Caco-2 (cell line): Measurements from ENCODE around the gene TICAM1. TPM values are rescaled to one million over a fixed set of nuclear protein-coding genes. Genes with fewer than 3 reads are reported as not detected.
"Not testable (repeated sequence)": the region's sequence is repeated elsewhere in the genome, so short reads cannot be mapped to it uniquely, and the experiment has no call there.

ENCODE experiments used
- BruUV-seq: library from RNA; stranded (reverse); fragments of 400-500 nt; replicated peaks from 2 replicates; lab custom pipeline; 2021; lab: Mats Ljungman, UMichigan
- CTCF ChIA-PET: fragments of 300-600 bp; sonication (Branson Sonifier 250); formaldehyde crosslinking; loops from one replicate; lab custom pipeline; 2022; ENCODE audit warnings: antibody characterized with exemption; lab: Charles Lee
- POLR2A ChIA-PET: fragments of 300-600 bp; sonication (Branson Sonifier 250); formaldehyde crosslinking; loops from one replicate; lab custom pipeline; 2022; ENCODE audit warnings: antibody characterized with exemption; lab: Charles Lee
- DNase-seq, 2 experiments: peaks; one replicate each; pipeline versions ENCODE4 v3.0.0 to v3.0.0-alpha.2; 2020 to 2022
- H3K27me3 ChIP-seq: replicated peaks from 2 replicates; pipeline ENCODE4 v1.6.0; 2011; ENCODE audit warnings: low read length; ENCODE audit not compliant: control insufficient read depth, insufficient read depth
- H3K36me3 ChIP-seq: 2 replicates; pipeline ENCODE4 v1.5.1; 2011; ENCODE audit warnings: low read length; ENCODE audit not compliant: control insufficient read depth, insufficient read depth
- H3K4me1 ChIP-seq: fragments of 250-450 bp; sonication (Bioruptor Pico); 2 replicates; pipeline ENCODE4 v1.5.1; 2020; ENCODE audit warnings: mild to moderate bottlenecking
- H3K4me3 ChIP-seq: 2 replicates; pipeline ENCODE4 v1.5.1; 2011; ENCODE audit warnings: low read depth, mild to moderate bottlenecking, control low read depth, low read length
- H3K9me3 ChIP-seq: fragments of 250-450 bp; sonication (Bioruptor Pico); 2 replicates; pipeline ENCODE4 v1.5.1; 2020; ENCODE audit warnings: mild to moderate bottlenecking, moderate library complexity
- H3K27ac Mint-ChIP-seq: one replicate; pipeline ENCODE4 v1.8.0; 2022; ENCODE audit warnings: mixed read lengths; ENCODE audit not compliant: unreplicated experiment
- H3K27me3 Mint-ChIP-seq: one replicate; pipeline ENCODE4 v1.8.0; 2022; ENCODE audit warnings: mixed read lengths; ENCODE audit not compliant: insufficient read depth, unreplicated experiment
- H3K36me3 Mint-ChIP-seq: one replicate; pipeline ENCODE4 v1.8.0; 2022; ENCODE audit warnings: mild to moderate bottlenecking, mixed read lengths; ENCODE audit not compliant: insufficient read depth, unreplicated experiment
- H3K4me1 Mint-ChIP-seq: one replicate; pipeline ENCODE4 v1.8.0; 2022; ENCODE audit warnings: low read depth, mixed read lengths; ENCODE audit not compliant: unreplicated experiment
- H3K4me3 Mint-ChIP-seq: one replicate; pipeline ENCODE4 v1.8.0; 2022; ENCODE audit warnings: mild to moderate bottlenecking, moderate library complexity, mixed read lengths; ENCODE audit not compliant: unreplicated experiment
- H3K9me3 Mint-ChIP-seq: one replicate; pipeline ENCODE4 v1.8.0; 2022; ENCODE audit warnings: mixed read lengths; ENCODE audit not compliant: unreplicated experiment
- CTCF ChIP-seq, 2 experiments: fragments of 200-600 bp in 1 of 2; IDR thresholded peaks; 1 replicate in 1 of 2; 2 replicates in 1 of 2; pipeline versions ENCODE4 v1.5.1 to v1.8.0; 2011 to 2022; ENCODE audit warnings: antibody characterized with exemption in 1 of 2, control low read depth in 1 of 2, inconsistent platforms in 1 of 2, low read depth in 1 of 2, low read length in 1 of 2, mild to moderate bottlenecking in 1 of 2, moderate library complexity in 1 of 2; ENCODE audit not compliant: insufficient read depth in 1 of 2, severe bottlenecking in 1 of 2, unreplicated experiment in 1 of 2
- intact Hi-C: fragments of 100-400 bp; cut with micrococcal nuclease; formaldehyde crosslinking; loops from one replicate; pipeline ENCODE4 v1.10.0; 2022; ENCODE audit not compliant: unreplicated experiment
- total RNA-seq: library from RNA; stranded (reverse); gene quantifications from 2 replicates; pipeline ENCODE4 v1.2.3, GENCODE V29; 2022

TICAM1 gene
- total RNA-seq, 1 experiment from 2014 or later: 6.0 TPM

- H3K4me3 Mint-ChIP-seq, BruUV-seq, H3K27me3 ChIP-seq, H3K36me3 ChIP-seq, H3K9me3 ChIP-seq, H3K27ac Mint-ChIP-seq, H3K9me3 Mint-ChIP-seq, H3K4me3 ChIP-seq, H3K27me3 Mint-ChIP-seq, H3K4me1 Mint-ChIP-seq, H3K4me1 ChIP-seq, intact Hi-C loops, DNase-seq: not testable (repeated sequence)
- ChIA-PET POLR2A (interaction anchor here (0.6 kb wide), 1 partner anchor 8 kb away, joined by 4 read pairs; no protein-coding TSS in a partner anchor), CTCF (interaction anchor here (0.7 to 3.2 kb wide), 2 partner anchors 43 to 44 kb away, joined by 3 to 37 read pairs; no protein-coding TSS in a partner anchor)
- peaks cover 39% of the 10 kb centered on the region for H3K36me3 Mint-ChIP-seq
Observed at GRCh38 chr19:4853506-4853905, 22.0 kb upstream of the TICAM1 start.

DNA sequence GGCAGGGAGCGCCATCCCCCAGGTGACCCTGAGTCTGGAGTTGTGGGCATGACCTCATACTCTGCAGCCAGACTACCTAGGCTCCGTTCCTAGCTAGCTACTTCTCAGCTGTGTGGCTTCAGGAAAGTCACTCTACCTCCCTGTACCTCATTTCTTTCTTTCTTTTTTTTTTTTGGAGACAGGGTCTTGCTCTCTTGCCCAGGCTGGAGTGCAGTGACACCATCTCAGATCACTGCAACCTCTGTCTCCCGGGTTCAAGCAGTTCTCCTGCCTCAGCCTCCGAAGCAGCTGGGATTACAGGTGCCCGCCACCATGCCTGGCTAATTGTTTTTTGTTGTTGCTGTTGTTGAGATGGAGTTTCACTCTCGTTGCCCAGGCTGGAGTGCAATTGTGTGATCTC, 21.0 kb upstream of the TICAM1 start:
- TF ChIP-seq CTCF (IDR thresholded peaks at IDR 0.05; ENCODE audit: insufficient read depth in 1 of 2, low read depth in 1 of 2, low read length in 1 of 2, severe bottlenecking in 1 of 2, unreplicated experiment in 1 of 2): no peak
- no peaks in the 10 kb centered on the region for H3K4me1 Mint-ChIP-seq
- Histone ChIP-seq H3K4me3 (no peak overlapping the region), H3K4me1 (no peaks in the 10 kb centered on the region), H3K36me3 (peaks cover under 1% of the 10 kb centered on the region; the same call in 1 of the 2 replicates), H3K9me3 (no peaks in the 10 kb centered on the region), H3K27me3 (no peaks in the 10 kb centered on the region)
- H3K9me3 Mint-ChIP-seq: no peaks in the 10 kb centered on the region
- no peak overlapping the region for H3K4me3 Mint-ChIP-seq
- CTCF ChIA-PET: interaction anchor here (1.0 to 3.2 kb wide), 5 partner anchors 9 to 194 kb away, joined by 4 to 37 read pairs (median 5); no protein-coding TSS in a partner anchor
- H3K27ac Mint-ChIP-seq: no peak overlapping the region
- H3K27me3 Mint-ChIP-seq: no peaks in the 10 kb centered on the region
- no peak for DNase-seq
- peaks cover 35% of the 10 kb centered on the region for H3K36me3 Mint-ChIP-seq
- no TSS peak for BruUV-seq
- intact Hi-C loops: no loop called here
- POLR2A ChIA-PET: no interaction called here

DNA sequence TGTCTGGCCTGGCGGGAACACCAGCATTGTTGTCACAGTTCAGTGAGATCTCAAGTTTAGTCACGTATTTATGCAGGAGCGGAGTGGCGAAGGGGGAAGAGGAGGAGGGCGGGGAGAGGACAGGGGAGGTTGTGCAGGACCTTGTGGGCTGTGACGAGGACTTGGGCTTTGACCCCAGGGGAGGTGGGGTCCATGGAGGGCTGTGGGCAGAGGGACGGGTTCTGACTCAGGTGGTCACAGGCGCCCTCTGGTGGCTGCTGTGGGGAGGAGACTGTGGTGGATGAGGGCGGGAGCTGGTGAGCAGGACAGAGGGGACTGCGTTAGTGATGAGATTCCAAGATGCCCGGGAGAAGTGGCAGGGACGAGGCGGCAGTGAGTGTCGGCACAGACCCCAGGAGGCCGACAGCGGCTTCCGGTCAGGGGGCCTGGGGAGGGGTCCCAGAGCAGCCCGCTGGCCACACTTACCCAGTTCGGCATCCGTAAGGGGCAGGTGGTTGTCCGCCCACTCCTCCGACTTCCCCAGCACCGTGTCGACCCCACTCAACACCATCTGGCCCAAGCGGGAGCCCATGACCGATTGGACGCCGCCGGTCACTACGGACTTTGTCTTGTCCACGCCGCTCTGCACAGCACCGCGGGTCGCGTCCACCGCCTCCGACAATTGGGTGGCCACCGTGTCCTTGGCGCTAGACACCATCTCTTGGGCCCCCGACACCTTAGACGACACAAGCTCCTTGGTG, 20.2 kb upstream of the TICAM1 start:
- CTCF ChIA-PET: interaction anchor here (0.6 to 3.2 kb wide), 7 partner anchors 10 to 195 kb away, joined by 3 to 37 read pairs (median 4); partner anchors contain the start of gene PLIN3
- Histone ChIP-seq H3K27me3 (no peaks in the 10 kb centered on the region), H3K4me1 (no peaks in the 10 kb centered on the region), H3K4me3 (no peak overlapping the region), H3K36me3 (peaks cover 3% of the 10 kb centered on the region; the same call in 1 of the 2 replicates), H3K9me3 (no peaks in the 10 kb centered on the region)
- Mint-ChIP-seq H3K9me3 (no peaks in the 10 kb centered on the region), H3K27ac (no peak overlapping the region), H3K27me3 (no peaks in the 10 kb centered on the region), H3K4me1 (no peaks in the 10 kb centered on the region), H3K4me3 (no peak overlapping the region), H3K36me3 (peaks cover 28% of the 10 kb centered on the region)
- intact Hi-C loops: loop anchor here (1.0 kb wide), 1 partner anchor 42 kb away; no protein-coding TSS in a partner anchor
- POLR2A ChIA-PET: no interaction called here
- DNase-seq: peak; percentile 70 to 76
- no TSS peak for BruUV-seq
- peak; percentile 78 to 84 for TF ChIP-seq CTCF (IDR thresholded peaks at IDR 0.05; ENCODE audit: insufficient read depth in 1 of 2, low read depth in 1 of 2, low read length in 1 of 2, severe bottlenecking in 1 of 2, unreplicated experiment in 1 of 2)
